NCI-H510A treated with DMSO at 0.1 percent for 48 hours (cell line): ENCODE measurements around the gene HLA-DRB5.
"Not testable (repeated sequence)": the region's sequence is repeated elsewhere in the genome, so short reads cannot be mapped to it uniquely, and the experiment has no call there.

Experiments used
- DNase-seq: peaks from one replicate; lab custom pipeline; 2025; lab: John Stamatoyannopoulos, UW

The HLA-DRB5 gene

DNA sequence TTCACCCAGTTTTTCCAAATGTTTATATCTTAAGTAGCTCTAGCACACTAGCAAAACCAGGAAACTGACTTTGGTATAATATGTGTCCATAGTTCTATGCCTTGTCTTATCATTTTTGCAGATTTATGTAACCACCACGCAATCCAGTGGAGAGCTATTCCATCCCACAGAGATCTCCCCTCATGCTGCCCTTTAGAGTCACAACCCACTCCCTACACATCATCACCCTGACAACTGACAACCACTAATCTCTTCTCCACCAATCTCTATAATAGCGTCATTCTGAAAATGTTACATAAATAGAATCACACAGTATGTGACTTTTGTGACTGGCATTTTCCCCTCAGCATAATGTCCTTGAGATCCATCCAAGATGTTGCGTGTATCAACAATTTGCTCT is 29.1 kb downstream of the HLA-DRB5 start:
- DNase-seq, result no peak

DNA sequence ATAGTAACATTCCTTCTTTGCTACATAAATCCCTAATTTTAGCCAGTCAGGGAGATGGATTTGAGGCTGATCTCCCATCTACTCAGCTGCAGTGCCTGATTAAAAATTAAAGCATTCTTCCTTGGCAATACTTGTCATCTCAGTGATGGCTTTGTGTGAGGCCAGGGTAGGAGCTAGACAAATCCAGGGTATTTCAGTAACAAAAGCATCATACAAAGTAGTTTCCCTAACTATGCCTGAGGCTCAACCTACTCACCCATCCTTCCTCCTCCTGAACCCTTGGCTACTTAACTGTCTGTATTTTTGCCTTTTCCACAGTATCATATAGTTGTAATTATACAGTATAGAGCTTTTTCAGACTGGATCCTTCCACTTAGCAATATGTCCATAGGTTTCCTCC is 37.7 kb downstream of the HLA-DRB5 start:
- DNase-seq, result no peak

DNA sequence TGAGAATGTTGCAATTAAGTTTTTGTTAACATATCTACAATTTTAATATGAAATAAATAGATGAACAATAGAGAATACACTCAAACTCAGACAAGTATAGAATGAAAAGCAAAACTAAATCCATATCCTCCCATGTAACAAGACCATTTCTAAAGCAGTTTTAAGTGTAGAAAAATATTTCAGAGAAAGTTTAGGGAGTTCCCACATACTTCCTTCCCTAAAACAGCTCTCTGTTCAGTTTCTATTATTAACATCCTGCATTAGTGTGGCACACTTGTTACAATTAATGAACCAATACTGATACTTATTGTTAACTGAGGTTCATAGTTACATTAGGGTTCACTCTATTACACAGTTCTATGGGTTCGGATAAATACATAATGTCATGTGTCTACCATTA is 38.4 kb downstream of the HLA-DRB5 start:
- DNase-seq, result no peak

DNA sequence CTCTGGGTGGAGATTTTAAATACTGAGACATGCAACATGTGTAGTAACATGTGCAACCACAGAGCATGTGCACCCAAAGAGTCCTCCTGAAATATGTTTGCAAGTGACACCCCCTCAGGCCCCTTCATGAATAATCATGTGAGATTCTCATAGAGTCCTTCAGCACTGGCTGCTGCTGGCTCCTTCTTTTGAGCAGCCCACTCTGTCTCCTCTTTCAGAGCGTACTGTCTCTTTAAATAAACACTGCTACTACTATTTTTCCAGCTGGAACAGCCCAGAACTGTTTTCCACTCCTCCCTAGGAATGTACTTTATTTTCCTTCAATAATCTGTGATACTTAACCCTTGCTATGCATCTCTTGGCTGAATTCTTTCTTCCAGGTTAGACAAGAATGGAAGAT is 42.0 kb downstream of the HLA-DRB5 start:
- no peak for DNase-seq

DNA sequence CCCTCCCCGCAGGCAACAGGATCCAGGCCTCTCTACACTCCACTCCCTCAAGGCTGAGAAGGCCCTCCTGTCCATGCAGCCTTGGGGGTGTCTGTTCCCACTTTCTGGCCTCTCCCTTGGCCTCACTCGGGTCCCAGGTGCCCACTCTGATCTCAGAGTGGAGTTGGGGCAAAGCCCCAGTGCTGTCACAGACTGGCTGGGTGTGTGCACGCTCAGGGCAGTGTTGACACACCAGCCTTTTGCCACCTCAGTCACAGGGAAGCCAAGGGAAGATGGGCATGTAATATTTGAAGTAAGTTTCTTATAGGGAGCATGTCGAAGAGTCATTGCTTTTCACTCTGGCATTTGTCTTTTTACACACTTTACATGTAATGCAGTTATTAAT is 45.5 kb downstream of the HLA-DRB5 start:
- no peak for DNase-seq

DNA sequence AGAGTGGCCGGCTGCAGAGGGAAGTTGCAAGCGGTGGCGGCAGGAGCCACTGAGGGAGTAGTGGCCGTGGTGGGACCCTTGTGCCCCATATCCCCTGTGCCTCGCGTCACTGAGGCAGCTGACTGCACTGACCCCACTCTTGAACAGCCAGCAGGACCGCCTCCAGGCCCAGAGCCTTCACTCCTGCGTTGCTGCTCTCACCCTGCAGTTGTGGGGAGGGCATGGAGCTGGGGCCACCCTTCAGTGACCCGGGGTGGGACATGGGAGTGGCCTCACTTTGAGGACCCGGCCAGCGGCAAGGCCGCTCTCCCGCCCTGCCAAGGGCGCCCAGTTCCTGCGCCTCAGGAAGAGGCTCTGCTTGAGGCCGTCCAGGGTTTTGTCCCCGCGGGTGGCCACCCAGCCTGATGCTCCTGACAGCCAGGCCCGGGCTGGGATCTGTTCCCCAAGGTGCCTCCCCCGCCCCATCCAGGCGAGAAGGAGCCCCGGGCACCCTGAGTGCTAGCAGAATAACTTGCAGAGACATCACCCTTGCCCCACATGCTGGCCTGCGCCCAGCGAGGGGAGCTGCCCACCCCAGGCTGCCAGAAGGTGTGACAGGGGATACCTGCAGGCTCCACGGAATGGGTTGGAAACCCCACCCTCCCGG is 46.0 kb downstream of the HLA-DRB5 start:
- no peak for DNase-seq

DNA sequence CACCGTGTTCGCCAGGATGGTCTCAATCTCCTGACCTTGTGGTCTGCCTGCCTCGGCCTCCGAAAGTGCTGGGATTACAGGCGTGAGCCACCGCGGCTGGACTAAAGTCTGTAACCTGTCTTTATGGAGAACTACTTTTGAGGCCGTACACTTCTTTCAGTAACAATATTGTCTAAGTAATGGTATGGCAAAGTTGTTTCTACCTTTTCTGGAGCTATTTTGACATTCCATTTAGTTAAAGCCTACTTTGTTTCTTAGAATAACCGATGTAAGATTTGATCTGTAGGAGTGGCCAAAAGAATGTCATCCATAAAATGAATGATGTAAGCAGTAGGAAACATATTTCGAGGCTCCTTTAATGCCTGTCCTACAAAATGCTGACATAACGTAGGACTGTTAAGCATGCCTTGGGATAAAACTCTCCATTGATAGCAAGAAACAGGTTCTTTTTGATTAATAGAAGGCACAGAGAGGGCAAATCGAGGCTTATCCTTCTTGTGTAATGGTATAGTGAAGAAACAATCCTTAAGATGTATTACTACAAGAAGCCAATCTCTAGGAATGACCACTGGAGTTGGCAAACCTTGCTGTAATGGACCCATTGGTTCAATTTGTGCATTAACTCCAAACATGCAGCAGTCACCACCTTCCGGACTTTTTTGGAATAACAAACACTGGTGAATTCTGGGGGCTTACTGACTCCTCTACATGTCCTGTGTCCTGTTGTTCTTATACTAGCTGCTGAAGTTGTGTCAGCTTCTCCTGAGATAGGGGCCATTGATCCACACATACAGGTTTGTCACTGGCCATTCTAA is 54.5 kb downstream of the HLA-DRB5 start:
- DNase-seq, result no peak

DNA sequence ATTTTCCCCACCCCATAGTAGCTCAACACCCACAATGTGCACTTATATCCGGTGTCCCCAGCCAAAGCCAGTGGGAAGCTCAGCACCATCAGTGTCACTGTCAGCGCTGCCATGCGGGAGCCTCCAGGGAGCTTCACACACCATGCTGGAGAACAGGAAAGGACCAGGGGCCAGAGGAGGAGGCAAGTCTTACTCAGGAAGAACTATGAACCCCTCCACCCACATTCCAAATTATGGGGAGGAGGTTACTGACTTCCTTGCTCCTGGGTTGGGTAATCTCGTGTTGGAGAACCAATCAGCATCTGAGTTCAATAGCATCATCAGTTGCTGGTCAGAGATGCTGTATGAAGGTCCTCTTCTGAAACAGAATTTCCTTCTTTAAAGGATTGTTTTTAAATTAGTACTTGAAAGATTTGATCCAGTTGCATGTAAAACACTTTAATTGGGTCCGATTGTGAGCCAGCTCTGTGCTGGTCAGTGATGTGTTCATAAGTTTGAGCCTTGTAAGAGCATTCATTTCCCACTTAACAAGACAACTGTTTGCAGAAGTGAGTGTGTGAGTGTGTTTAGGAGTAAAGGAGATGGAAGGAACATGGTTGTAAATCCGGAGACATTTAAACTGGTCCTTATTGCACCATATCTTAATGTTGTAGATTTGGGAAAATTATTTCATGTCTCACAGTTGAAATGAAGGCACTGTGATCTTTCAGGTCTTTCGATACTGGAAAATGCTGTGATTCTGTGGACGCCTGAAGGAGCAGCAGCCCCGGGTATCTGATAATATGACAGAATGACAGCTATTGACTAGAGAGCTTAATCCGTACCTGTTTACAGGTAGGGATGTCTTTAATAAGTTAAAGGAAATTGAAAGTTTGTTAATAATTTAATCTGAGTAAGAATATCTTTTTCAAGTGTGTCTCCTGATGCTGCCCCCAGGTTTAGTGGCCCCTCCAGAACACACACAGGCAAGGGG is 56.4 kb downstream of the HLA-DRB5 start:
- not testable (repeated sequence) for DNase-seq

DNA sequence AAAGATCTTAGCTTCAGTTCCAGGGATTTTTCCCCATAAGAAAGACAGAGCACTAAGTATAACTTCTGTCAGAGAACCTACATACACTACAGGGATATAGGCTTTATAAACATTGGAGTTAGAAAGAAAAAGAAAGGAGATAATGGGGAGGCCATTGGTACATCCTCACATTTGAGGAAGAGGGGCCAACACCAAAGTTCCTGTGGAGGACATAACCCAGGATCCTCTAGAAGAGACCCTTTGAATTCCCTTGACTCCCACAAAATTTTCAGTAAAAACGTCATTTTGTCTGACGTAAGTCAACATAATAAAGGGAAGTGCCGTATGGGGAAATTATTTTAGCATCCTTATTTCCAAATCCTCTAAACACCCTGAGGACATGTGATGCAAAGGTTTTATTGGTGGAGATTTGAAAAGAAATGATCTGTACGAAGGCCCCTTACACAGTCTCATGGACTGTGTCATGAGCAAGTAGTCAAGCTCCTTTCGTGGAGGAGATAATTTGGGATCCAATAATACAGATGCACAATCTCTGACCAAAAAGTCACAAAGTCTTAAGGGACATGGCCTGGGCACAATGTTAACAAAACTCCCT is 57.2 kb downstream of the HLA-DRB5 start:
- no peak for DNase-seq

DNA sequence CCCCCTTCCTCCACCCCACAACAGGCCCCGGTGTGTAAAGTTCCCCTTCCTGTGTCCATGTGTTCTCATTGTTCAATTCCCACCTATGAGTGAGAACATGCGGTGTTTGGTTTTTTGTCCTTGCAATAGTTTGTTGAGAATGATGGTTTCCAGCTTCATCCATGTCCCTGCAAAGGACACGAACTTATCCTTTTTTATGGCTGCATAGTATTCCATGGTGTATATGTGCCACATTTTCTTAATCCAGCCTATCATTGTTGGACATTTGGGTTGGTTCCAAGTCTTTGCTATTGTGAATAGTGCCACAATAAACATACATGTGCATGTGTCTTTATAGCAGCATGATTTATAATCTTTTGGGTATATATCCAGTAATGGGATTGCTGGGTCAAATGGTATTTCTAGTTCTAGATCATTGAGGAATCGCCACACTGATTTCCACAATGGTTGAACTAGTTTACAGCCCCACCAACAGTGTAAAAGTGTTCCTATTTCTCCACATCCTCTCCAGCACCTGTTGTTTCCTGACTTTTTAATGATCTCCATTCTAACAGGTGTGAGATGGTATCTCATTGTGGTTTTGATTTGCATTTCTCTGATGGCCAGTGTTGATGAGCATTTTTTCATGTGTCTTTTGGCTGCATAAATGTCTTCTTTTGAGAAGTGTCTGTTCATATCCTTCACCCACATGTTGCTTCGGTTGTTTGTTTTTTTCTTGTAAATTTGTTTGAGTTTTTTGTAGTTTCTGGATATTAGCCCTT is 62.2 kb downstream of the HLA-DRB5 start:
- DNase-seq, result not testable (repeated sequence)
